H54 (cell line): ENCODE data around the gene INS.
"Not testable (repeated sequence)": the region's sequence is repeated elsewhere in the genome, so short reads cannot be mapped to it uniquely, and the experiment has no call there.

Experiments
- DNase-seq: peaks from one replicate; pipeline ENCODE4 v3.0.0; 2011; ENCODE audit warnings: low spot score, mixed read lengths; ENCODE audit not compliant: insufficient read length
- FAIRE-seq: peaks from 3 replicates; lab custom pipeline; 2011; peaks lifted over from hg19 to GRCh38; lab: Jason Lieb, UNC
- POLR2A ChIP-seq: IDR thresholded peaks from 2 replicates; pipeline ENCODE4 v1.6.1; 2011; ENCODE audit warnings: low read depth, mild to moderate bottlenecking, low read length

The INS gene

GRCh38 chr11:2127482-2128129 is 33.4 kb downstream of the INS start:
- TF ChIP-seq POLR2A = no peak
- FAIRE-seq = no peak
- DNase-seq = no peak

DNA sequence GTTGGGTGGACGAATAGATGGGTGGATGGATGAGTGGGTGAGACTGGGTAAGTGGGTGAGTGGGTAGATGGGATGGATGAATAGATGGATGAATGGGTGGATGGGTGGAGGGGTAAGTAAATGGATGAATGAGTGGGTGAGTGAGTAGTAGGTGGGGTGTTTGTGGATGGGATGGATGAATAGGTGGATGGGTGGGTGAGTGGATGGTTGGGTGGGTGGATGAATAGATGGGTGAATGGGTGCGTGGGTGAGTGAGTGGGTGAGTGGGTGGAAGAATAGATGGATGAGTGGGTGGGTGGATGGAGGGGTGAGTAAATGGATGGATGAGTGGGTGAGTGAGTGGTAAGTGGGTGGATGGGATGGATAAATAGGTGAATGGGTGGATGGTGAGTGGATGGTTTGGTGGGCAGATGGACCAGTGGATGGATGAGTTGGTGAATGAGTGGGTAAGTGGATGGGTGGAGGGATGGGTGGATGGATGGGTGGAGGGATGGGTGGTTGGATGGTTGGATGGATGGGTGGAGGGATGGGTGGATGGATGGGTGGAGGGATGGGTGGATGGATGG is 34.4 kb downstream of the INS start:
- no peak for DNase-seq
- TF ChIP-seq POLR2A = no peak
- no peak for FAIRE-seq

DNA sequence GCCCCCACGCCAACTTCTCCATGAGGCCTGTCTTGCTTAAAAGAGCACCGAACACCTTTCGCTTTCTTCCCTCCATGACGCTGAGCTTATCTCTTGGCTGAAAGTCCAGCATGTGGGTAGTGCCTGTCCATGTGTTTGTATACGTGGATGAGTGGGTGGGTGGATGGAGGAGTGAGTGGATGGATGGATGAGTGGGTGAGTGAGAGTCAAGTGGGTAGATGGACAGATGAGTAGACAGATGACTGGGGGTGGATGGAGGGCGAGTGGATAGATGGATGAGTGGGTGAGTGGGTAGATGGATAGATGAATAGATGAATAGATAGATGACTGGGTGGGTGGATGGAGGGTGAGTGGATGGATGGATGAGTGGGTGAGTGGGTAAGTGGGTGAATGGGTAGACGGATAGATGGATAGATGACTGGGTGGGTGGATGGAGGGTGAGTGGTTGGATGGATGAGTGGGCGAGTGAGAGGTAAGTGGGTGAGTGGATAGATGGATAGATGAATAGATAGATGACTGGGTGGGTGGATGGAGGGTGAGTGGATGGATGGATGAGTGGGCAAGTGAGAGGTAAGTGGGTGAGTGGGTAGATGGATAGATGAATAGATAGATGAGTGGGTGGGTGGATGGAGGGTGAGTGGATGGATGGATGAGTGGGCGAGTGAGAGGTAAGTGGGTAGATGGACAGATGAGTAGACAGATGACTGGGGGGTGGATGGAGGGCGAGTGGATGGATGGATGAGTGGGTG is 36.1 kb downstream of the INS start:
- FAIRE-seq, DNase-seq: not testable (repeated sequence)

GRCh38 chr11:2123628-2123960 is 37.4 kb downstream of the INS start:
- no peak for TF ChIP-seq POLR2A
- no peak for FAIRE-seq
- no peak for DNase-seq

- no peak for TF ChIP-seq POLR2A
These were observed 37.9 kb downstream of the INS start for GRCh38 chr11:2122907-2123627.

DNA sequence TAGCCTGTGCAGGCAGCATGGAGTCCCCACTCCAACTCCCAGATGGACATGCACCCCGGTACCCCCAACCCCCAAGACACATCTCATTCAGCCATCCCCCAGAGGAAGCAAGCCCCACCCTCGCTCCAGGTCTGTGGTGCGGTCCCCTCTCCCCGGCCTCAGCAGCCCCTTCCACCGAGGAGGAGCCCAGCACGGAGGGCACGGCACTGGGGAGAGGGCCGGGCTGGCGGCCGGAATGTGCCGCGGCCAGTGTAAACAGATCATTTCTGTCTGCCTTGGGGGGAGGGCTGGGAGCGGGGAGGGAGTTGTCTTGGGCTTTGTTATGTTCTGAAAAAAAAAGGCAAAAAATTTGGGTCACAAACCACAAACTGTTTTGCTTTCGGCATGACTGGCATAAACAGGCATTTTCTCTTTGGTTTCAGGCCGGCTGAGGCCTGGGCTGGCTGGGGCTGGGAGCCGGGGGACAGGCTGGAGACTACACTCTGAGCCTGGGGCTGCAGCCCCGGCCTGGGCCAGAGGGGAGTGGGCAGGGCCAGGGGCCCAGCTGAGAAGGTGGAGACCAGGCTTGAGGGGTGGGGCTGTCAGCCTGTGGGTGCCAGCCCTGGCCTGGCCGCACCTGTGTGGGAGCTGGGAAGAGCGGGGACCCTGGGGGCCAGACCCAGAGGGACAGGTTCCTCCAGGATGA is 38.6 kb downstream of the INS start:
- TF ChIP-seq POLR2A = no peak
- FAIRE-seq (no peak), DNase-seq (no peak)

More at GRCh38 chr11:2122907-2123627, 37.9 kb downstream of the INS start:
- DNase-seq (no peak), FAIRE-seq (no peak)

- TF ChIP-seq POLR2A = no peak
- FAIRE-seq = no peak
- no peak for DNase-seq
These were observed 39.5 kb downstream of the INS start for GRCh38 chr11:2121227-2122130.

GRCh38 chr11:2120359-2121100 is 40.5 kb downstream of the INS start:
- no peak for TF ChIP-seq POLR2A
- no peak for FAIRE-seq

GRCh38 chr11:2118677-2119076 is 42.3 kb downstream of the INS start:
- DNase-seq (no peak), FAIRE-seq (no peak)
- TF ChIP-seq POLR2A = no peak

More at GRCh38 chr11:2120359-2121100, 40.5 kb downstream of the INS start:
- DNase-seq = no peak

DNA sequence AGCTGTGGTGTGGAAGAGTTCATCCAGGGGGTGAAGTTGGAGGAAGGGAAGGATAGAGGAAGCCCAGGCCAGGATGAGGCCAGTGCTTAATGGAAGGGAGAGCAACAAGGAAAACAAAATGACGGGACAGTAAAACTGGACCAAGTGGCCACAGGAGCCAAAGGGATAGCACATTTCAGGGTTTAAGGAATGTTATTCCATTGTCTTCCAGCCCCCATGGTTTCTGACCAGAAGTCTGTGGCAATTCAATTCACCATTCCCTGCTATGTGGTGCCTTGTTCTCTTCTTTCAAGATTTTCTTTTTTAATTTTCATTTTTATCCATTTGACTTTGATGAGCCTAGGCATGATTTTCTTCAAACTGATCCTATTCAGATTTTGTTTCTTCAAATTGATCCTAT is 44.3 kb downstream of the INS start:
- FAIRE-seq = no peak
- TF ChIP-seq POLR2A = no peak
- DNase-seq = no peak

GRCh38 chr11:2115308-2115707 is 45.7 kb downstream of the INS start:
- TF ChIP-seq POLR2A = no peak
- DNase-seq (no peak), FAIRE-seq (no peak)
